H1 (cell line): Measurements from ENCODE around the gene CACNB4. TPM values are rescaled to one million over a fixed set of nuclear protein-coding genes. Genes with fewer than 3 reads are reported as not detected.

Experiments used
- CTCF ChIA-PET: fragments of 300-600 bp; sonication (Branson Sonifier 250); formaldehyde crosslinking; loops from one replicate; lab custom pipeline; 2021; ENCODE audit not compliant: partially characterized antibody; lab: Charles Lee
- POLR2A ChIA-PET: fragments of 300-600 bp; sonication (Branson Sonifier 250); formaldehyde crosslinking; loops from one replicate; lab custom pipeline; 2021; ENCODE audit warnings: inconsistent platforms; ENCODE audit not compliant: partially characterized antibody; lab: Charles Lee
- DNase-seq, 2 experiments: peaks; one replicate each; pipeline versions ENCODE4 v3.0.0 to v3.0.0-alpha.2; 2010 to 2022; ENCODE audit warnings: low spot score in 2 of 2, low read depth in 1 of 2, mixed read lengths in 1 of 2
- FAIRE-seq: peaks from 2 replicates; lab custom pipeline; 2011; peaks lifted over from hg19 to GRCh38; lab: Jason Lieb, UNC
- H2AFZ ChIP-seq: 2 replicates; pipeline ENCODE4 v1.8.1; 2012; ENCODE audit warnings: low read length, inconsistent platforms
- H2AK5ac ChIP-seq: 2 replicates; pipeline ENCODE4 v1.6.1; 2013; ENCODE audit warnings: low read depth, low read length
- H2BK120ac ChIP-seq: replicated peaks from 2 replicates; pipeline ENCODE3; 2013; ENCODE audit warnings: low read depth, low read length, inconsistent platforms
- H2BK12ac ChIP-seq: 2 replicates; pipeline ENCODE4 v1.6.1; 2013; ENCODE audit warnings: low read depth, low read length
- H2BK15ac ChIP-seq: 2 replicates; pipeline ENCODE4 v1.6.1; 2013; ENCODE audit warnings: low read length
- H2BK20ac ChIP-seq: 2 replicates; pipeline ENCODE4 v1.6.1; 2013; ENCODE audit warnings: low read length
- H2BK5ac ChIP-seq: 2 replicates; pipeline ENCODE4 v1.6.1; 2013; ENCODE audit warnings: low read depth, low read length
- H3K14ac ChIP-seq: 2 replicates; pipeline ENCODE4 v1.6.1; 2013; ENCODE audit warnings: inconsistent platforms; ENCODE audit not compliant: insufficient read length
- H3K18ac ChIP-seq: 2 replicates; pipeline ENCODE4 v1.6.1; 2013; ENCODE audit warnings: low read length; ENCODE audit errors: extremely low read depth
- H3K23ac ChIP-seq: 2 replicates; pipeline ENCODE4 v1.6.1; 2013; ENCODE audit warnings: inconsistent platforms; ENCODE audit not compliant: insufficient read length
- H3K23me2 ChIP-seq: 2 replicates; pipeline ENCODE4 v1.6.1; 2013; ENCODE audit warnings: low read depth, low read length
- H3K27ac ChIP-seq: 2 replicates; pipeline ENCODE4 v1.6.1; 2011; ENCODE audit warnings: low read depth, low read length, inconsistent platforms
- H3K27me3 ChIP-seq, 4 experiments: replicated peaks in 1 of 4; 1 replicate in 1 of 4; 2 replicates in 3 of 4; pipeline versions ENCODE4 v1.6.1 to v1.8.1; 2011 to 2013; ENCODE audit warnings: low read length in 3 of 4, mild to moderate bottlenecking in 3 of 4, inconsistent platforms in 2 of 4, mixed read lengths in 2 of 4, moderate library complexity in 1 of 4; ENCODE audit not compliant: control insufficient read depth in 3 of 4, insufficient read depth in 3 of 4; ENCODE audit errors: extremely low read depth in 1 of 4
- H3K36me3 ChIP-seq, 4 experiments: 2 replicates each; pipeline versions ENCODE4 v1.6.1 to v1.8.1; 2011 to 2013; ENCODE audit warnings: mild to moderate bottlenecking in 4 of 4, low read length in 3 of 4, moderate library complexity in 2 of 4, control low read depth in 1 of 4, inconsistent platforms in 1 of 4; ENCODE audit not compliant: insufficient read depth in 4 of 4, control insufficient read depth in 2 of 4
- H3K4ac ChIP-seq: replicated peaks from 2 replicates; pipeline ENCODE3; 2013; ENCODE audit warnings: low read length, low read depth, mixed read lengths, inconsistent platforms; ENCODE audit not compliant: insufficient read length
- H3K4me1 ChIP-seq, 4 experiments: replicated peaks in 1 of 4; 1 replicate in 1 of 4; 2 replicates in 3 of 4; pipeline versions ENCODE4 v1.6.1 to v1.8.1; 2011 to 2013; ENCODE audit warnings: low read length in 3 of 4, inconsistent platforms in 2 of 4, mixed read lengths in 1 of 4; ENCODE audit not compliant: insufficient read depth in 4 of 4, control insufficient read depth in 3 of 4
- H3K4me2 ChIP-seq, 2 experiments: 2 replicates each; pipeline versions ENCODE4 v1.6.1 to v1.8.1; 2011 to 2013; ENCODE audit warnings: low read depth in 2 of 2, low read length in 2 of 2, control low read depth in 1 of 2, inconsistent platforms in 1 of 2, mild to moderate bottlenecking in 1 of 2; ENCODE audit not compliant: insufficient read depth in 1 of 2
- H3K4me3 ChIP-seq, 4 experiments: fragments of 200-600, 300-600 bp in 1 of 4; sonication (generic), shearing (Covaris generic), sonication (Bioruptor Twin) in 1 of 4; 2 replicates each; pipeline versions ENCODE4 v1.5.1 to v1.8.1; 2011 to 2016; ENCODE audit warnings: low read length in 4 of 4, low read depth in 3 of 4, control low read depth in 2 of 4, inconsistent platforms in 2 of 4, mild to moderate bottlenecking in 2 of 4, mixed read lengths in 1 of 4, moderate library complexity in 1 of 4; ENCODE audit not compliant: insufficient read depth in 2 of 4; ENCODE audit errors: extremely low read depth in 1 of 4
- H3K56ac ChIP-seq: replicated peaks from 2 replicates; pipeline ENCODE3; 2013; ENCODE audit warnings: low read depth, mild to moderate bottlenecking, mixed read lengths, low read length, inconsistent platforms; ENCODE audit not compliant: insufficient read length
- H3K79me1 ChIP-seq: 2 replicates; pipeline ENCODE4 v1.6.1; 2013; ENCODE audit warnings: low read depth, low read length, control low read depth
- H3K79me2 ChIP-seq, 2 experiments: 2 replicates each; pipeline versions ENCODE4 v1.6.1 to v1.8.1; 2012 to 2013; ENCODE audit warnings: low read length in 2 of 2, mild to moderate bottlenecking in 2 of 2, inconsistent platforms in 1 of 2; ENCODE audit not compliant: insufficient read depth in 2 of 2, control insufficient read depth in 1 of 2
- H3K9ac ChIP-seq, 4 experiments: replicated peaks in 1 of 4; 1 replicate in 1 of 4; 2 replicates in 3 of 4; pipeline versions ENCODE4 v1.6.1 to v1.8.1; 2011 to 2013; ENCODE audit warnings: low read depth in 3 of 4, low read length in 3 of 4, control low read depth in 2 of 4, mild to moderate bottlenecking in 2 of 4, moderate library complexity in 2 of 4, inconsistent platforms in 1 of 4; ENCODE audit errors: extremely low read depth in 1 of 4
- H3K9me3 ChIP-seq, 2 experiments: 2 replicates each; pipeline versions ENCODE4 v1.6.1 to v1.8.1; 2012 to 2013; ENCODE audit warnings: mild to moderate bottlenecking in 2 of 2, moderate library complexity in 2 of 2, control low read depth in 1 of 2, inconsistent platforms in 1 of 2, low read depth in 1 of 2, low read length in 1 of 2, mixed read lengths in 1 of 2; ENCODE audit not compliant: insufficient read depth in 2 of 2
- H4K20me1 ChIP-seq, 2 experiments: replicated peaks in 1 of 2; 2 replicates each; pipeline versions ENCODE3 to v1.8.1; 2011 to 2013; ENCODE audit warnings: inconsistent platforms in 2 of 2, low read length in 2 of 2, mild to moderate bottlenecking in 1 of 2; ENCODE audit not compliant: insufficient read depth in 2 of 2, control insufficient read depth in 1 of 2
- H4K5ac ChIP-seq: 2 replicates; pipeline ENCODE4 v1.6.1; 2013; ENCODE audit warnings: low read length, low read depth, mixed read lengths, inconsistent platforms; ENCODE audit not compliant: insufficient read length
- H4K8ac ChIP-seq: 2 replicates; pipeline ENCODE4 v1.8.0; 2013; ENCODE audit warnings: mild to moderate bottlenecking, moderate library complexity, low read length, inconsistent platforms; ENCODE audit not compliant: insufficient read depth; ENCODE audit errors: extremely low read depth
- H4K91ac ChIP-seq: replicated peaks from 2 replicates; pipeline ENCODE3; 2013; ENCODE audit warnings: low read length, mixed read lengths, inconsistent platforms; ENCODE audit not compliant: insufficient read length
- BCL11A ChIP-seq, 2 experiments: IDR thresholded peaks; one replicate each; pipeline ENCODE4 v1.6.1; 2011; ENCODE audit warnings: low read depth in 2 of 2, low read length in 2 of 2, mild to moderate bottlenecking in 2 of 2
- CEBPB ChIP-seq: IDR thresholded peaks from 2 replicates; pipeline ENCODE4 v1.6.1; 2012; ENCODE audit warnings: low read depth, low read length
- EZH2 ChIP-seq: fragments of 200-600 bp; sonication (generic); IDR thresholded peaks from 2 replicates; pipeline ENCODE4 v1.7.1; 2012; ENCODE audit warnings: low read depth, mild to moderate bottlenecking, moderate library complexity, low read length, inconsistent platforms; ENCODE audit not compliant: severe bottlenecking
- HDAC6 ChIP-seq: IDR thresholded peaks from one replicate; pipeline ENCODE4 v1.7.1; 2012; ENCODE audit warnings: low read depth, mild to moderate bottlenecking, inconsistent platforms, low read length, moderate library complexity
- POLR2A ChIP-seq, 2 experiments: IDR thresholded peaks; 1 replicate in 1 of 2; 2 replicates in 1 of 2; pipeline ENCODE4 v1.6.1; 2011; ENCODE audit warnings: low read depth in 2 of 2, low read length in 2 of 2, mild to moderate bottlenecking in 2 of 2; ENCODE audit errors: control extremely low read depth in 1 of 2
- RFX5 ChIP-seq: IDR thresholded peaks from 2 replicates; pipeline ENCODE4 v1.6.1; 2011; ENCODE audit warnings: low read depth, low read length, improper control_type of control experiment, borderline replicate concordance
- RNF2 ChIP-seq: fragments of 200-900, 300-1000 bp; sonication (generic); IDR thresholded peaks from 2 replicates; pipeline ENCODE4 v1.7.1; 2016; ENCODE audit warnings: borderline replicate concordance, low read depth, mild to moderate bottlenecking, antibody characterized with exemption, low read length; ENCODE audit not compliant: poor library complexity, severe bottlenecking; ENCODE audit errors: missing control alignments
- SP1 ChIP-seq: IDR thresholded peaks from 2 replicates; pipeline ENCODE4 v1.6.1; 2011; ENCODE audit warnings: low read depth, low read length
- SP4 ChIP-seq: IDR thresholded peaks from 2 replicates; pipeline ENCODE4 v1.6.1; 2012; ENCODE audit warnings: low read length, inconsistent platforms
- TCF12 ChIP-seq: IDR thresholded peaks from 2 replicates; pipeline ENCODE4 v1.6.1; 2011; ENCODE audit warnings: low read depth, mild to moderate bottlenecking, low read length
- USF2 ChIP-seq: IDR thresholded peaks from 2 replicates; pipeline ENCODE4 v1.6.1; 2011; ENCODE audit warnings: low read length, improper control_type of control experiment
- ZNF274 ChIP-seq: IDR thresholded peaks from 2 replicates; pipeline ENCODE4 v1.7.0; 2012; ENCODE audit warnings: low read length, borderline replicate concordance; ENCODE audit errors: extremely low read depth
- WGBS, 2 experiments: shearing (Covaris generic) in 1 of 2; methylation state at CpG; one replicate each; pipeline versions ENCODE4 v1.1.6 to v1.1.7; 2013 to 2015; ENCODE audit warnings: low lambda C conversion rate in 2 of 2, mixed read lengths in 2 of 2, inconsistent platforms in 1 of 2, low coverage in 1 of 2, missing lambda C conversion rate in 1 of 2; ENCODE audit not compliant: insufficient replicate concordance in 2 of 2, insufficient coverage in 1 of 2, insufficient read length in 1 of 2; ENCODE audit errors: extremely low coverage in 1 of 2, missing lambda C conversion rate in 1 of 2; 5-methylcytosine and 5-hydroxymethylcytosine counted together
- polyA plus RNA-seq, 7 experiments: library from polyadenylated mRNA; depleted of rRNA in 3 of 7; stranded (reverse) in 5 of 7; unstranded in 2 of 7; fragments of >200 nt in 5 of 7; fragments of 200-250 nt in 2 of 7; gene quantifications; 1 replicate in 5 of 7; 2 replicates in 1 of 7; 4 replicates in 1 of 7; pipeline versions ENCODE4 v1.2.1 to v1.2.3, GENCODE V29; 2011 to 2013; ENCODE audit warnings: missing spikeins in 2 of 7, mixed read lengths in 2 of 7
- total RNA-seq: library from RNA; stranded (reverse); fragmentation: NEBNext Ultra II Directional; extraction: Animal tissue kit (Norgen Biotek cat#: 25700); gene quantifications from 2 replicates; pipeline ENCODE4 v1.2.1, GENCODE V29; 2021

Gene CACNB4
- total and polyA plus RNA-seq, 2 of the 8 experiments (the other 6 are each of a cell fraction or from before 2014, with no cell fraction given): 2.0 to 4.0 TPM

- no peak for FAIRE-seq
- Histone ChIP-seq H2BK120ac (no peak overlapping the region), H3K18ac (no peak overlapping the region), H3K36me3 (no peaks in the 10 kb centered on the region), H3K27me3 (no peaks in the 10 kb centered on the region), H4K8ac (no peak overlapping the region), H3K79me2 (no peaks in the 10 kb centered on the region), H3K79me1 (no peaks in the 10 kb centered on the region), H2AFZ (no peak overlapping the region), H4K20me1 (no peaks in the 10 kb centered on the region), H3K14ac (no peak overlapping the region), H3K56ac (no peak overlapping the region), H2BK12ac (no peak overlapping the region), H3K4me3 (no peak overlapping the region), H3K4me1 (peaks cover 2 to 8% (median 4%) of the 10 kb centered on the region in 4 experiments; a peak in 4 of 7 replicates), H3K23ac (no peak overlapping the region), H3K23me2 (no peaks in the 10 kb centered on the region), H3K9ac (no peak overlapping the region), H2BK20ac (no peak overlapping the region), H4K5ac (no peak overlapping the region), H4K91ac (no peak overlapping the region), H2AK5ac (no peak overlapping the region), H3K27ac (no peak overlapping the region), H2BK5ac (no peak overlapping the region), H2BK15ac (no peak overlapping the region), H3K9me3 (peaks cover 9 to 10% of the 10 kb centered on the region in 2 experiments; a peak in 3 of 4 replicates), H3K4ac (no peak overlapping the region), H3K4me2 (no peak overlapping the region)
- CTCF ChIA-PET: interaction anchor here (0.6 to 2.5 kb wide), 14 partner anchors 7 to 581 kb away, joined by 3 to 13 read pairs (median 3); no protein-coding TSS in a partner anchor
- WGBS, 2 experiments: 95% methylated on average over 8 of the region's 8 CpGs; no CpG with 5 or more reads in 1 of the 2 experiments
- POLR2A ChIA-PET: interaction anchor here (1.7 kb wide), 1 partner anchor 9 kb away, joined by 4 read pairs; no protein-coding TSS in a partner anchor
- DNase-seq: no peak
- TF ChIP-seq HDAC6 (no peak), TCF12 (no peak), ZNF274 (no peak), POLR2A (IDR thresholded peaks at IDR 0.05; ENCODE audit: control extremely low read depth in 1 of 2, low read depth in 2 of 2, low read length in 2 of 2) (no peak), SP1 (no peak), BCL11A (IDR thresholded peaks at IDR 0.05; ENCODE audit: low read depth in 2 of 2, low read length in 2 of 2) (no peak), CEBPB (no peak), USF2 (no peak), RNF2 (no peak), EZH2 (no peak), SP4 (no peak), RFX5 (no peak)
Observed at GRCh38 chr2:152055366-152056108, 43.3 kb downstream of the CACNB4 start.
